ENCODE measurements around the gene C19orf47. TPM values are rescaled to one million over a fixed set of nuclear protein-coding genes. Genes with fewer than 3 reads are reported as not detected.

The C19orf47 gene
- total RNA-seq, 1 donor from 2014 or later: 13.4 TPM

GRCh38 chr19:40280608-40281221 is 67.5 kb downstream of the C19orf47 start:
- peak; percentile 63 for ATAC-seq

DNA sequence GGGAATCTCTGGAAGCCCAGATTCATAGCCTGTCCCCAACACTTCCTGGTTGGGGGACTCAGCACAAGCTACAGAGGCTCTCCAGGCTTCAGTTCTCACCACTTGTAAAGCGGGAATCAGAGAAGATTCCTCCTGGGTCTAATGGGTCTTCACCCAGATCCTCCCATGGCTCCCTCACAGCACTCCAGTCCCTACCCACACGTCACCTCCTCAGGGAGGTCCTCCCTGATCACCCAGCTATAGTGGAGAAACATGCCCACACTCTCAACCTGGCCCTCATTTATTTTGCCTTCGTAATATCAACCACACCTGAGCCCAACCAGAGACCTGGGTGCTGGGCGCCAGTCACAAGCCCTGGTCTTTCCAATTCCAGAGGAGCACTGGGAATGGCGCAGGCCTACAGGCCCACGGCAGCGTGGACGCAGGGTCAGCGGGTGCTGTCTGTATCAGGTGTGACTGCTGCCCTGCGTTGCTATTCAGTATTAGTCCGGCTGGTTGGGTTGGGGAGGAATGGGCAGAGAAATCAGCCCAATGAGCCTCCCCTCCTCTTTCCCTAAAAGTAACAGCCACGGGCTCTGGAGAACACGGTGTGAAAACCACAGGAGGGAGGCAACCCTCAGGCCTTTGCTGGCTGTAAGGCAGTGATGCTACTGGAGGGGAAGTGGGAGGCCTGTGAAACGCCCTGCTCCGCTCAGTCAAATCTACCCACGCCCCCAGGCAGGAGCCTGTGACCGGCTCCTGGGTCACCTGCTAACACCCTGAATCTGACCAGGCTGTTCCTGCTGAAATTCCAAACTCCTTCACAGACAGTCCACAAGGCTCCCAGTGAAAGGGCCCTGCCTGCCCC is 68.2 kb downstream of the C19orf47 start:
- no peak for ATAC-seq

- no peak for ATAC-seq
These were observed 69.1 kb downstream of the C19orf47 start for GRCh38 chr19:40279120-40279551.

DNA sequence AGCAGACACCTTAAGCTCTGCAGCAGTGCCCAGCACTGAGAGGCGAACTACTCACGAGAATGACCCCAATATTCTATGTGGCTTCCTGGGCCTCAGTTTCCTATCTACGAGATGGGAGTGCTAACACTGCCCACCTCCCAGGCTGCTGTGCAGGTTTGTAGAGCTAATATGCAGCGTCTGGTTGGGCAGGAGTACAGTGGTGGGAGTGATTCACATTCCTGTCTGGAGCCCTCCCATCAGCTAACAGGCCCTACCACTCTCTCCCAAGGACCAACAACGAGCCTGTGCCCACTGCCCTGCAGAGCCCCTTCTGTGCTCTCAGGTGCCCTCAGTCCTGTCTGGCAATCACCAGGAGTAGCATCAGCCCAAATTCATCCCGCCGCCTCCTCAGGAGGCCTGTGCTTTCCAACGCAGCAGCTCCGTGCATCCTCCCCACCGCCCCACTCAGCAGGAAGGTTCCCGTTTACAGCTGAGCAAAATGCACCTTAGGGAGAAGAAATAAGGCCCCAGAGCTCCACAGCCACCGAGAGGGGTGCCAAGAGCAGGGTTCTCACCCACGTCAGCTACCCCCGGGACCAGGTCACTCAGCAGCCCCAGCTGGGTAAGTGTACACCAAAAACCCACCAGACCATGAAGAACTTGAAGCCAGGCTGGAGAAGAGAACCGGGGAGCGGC is 69.7 kb downstream of the C19orf47 start:
- no peak for ATAC-seq

DNA sequence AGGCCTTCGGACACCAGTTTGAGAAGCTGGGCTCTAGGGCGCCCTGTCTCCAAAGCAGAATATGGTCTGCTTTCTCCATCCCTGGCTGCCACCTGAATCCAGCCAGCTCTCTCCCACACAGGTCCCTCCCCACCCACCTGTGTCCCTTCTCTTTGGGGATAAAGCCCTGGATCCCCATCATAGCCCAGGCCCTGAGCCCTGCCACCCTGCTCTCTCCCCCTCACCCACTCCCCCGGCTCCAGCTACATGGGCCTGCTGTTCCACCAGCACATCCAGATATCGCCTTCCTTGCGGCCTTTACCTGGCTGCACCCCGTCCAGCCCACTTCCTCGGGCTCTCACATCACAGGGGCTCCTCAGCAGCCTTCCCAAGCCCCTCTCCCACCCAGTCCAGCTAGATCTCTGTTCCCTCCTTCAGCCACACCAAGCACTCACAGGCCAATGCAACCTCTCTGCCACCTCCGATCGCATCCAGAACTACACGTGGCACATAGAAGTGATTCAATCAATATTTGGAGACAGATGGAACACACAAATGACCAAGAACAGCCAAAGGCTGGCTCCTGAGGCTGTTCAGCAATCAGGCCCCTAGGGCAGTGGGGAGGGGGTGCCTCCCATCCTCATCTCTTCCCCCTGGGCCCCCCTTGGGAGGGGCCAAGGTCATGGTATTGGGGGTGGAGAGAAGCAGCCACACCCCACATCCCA is 70.7 kb downstream of the C19orf47 start:
- ATAC-seq: no peak

DNA sequence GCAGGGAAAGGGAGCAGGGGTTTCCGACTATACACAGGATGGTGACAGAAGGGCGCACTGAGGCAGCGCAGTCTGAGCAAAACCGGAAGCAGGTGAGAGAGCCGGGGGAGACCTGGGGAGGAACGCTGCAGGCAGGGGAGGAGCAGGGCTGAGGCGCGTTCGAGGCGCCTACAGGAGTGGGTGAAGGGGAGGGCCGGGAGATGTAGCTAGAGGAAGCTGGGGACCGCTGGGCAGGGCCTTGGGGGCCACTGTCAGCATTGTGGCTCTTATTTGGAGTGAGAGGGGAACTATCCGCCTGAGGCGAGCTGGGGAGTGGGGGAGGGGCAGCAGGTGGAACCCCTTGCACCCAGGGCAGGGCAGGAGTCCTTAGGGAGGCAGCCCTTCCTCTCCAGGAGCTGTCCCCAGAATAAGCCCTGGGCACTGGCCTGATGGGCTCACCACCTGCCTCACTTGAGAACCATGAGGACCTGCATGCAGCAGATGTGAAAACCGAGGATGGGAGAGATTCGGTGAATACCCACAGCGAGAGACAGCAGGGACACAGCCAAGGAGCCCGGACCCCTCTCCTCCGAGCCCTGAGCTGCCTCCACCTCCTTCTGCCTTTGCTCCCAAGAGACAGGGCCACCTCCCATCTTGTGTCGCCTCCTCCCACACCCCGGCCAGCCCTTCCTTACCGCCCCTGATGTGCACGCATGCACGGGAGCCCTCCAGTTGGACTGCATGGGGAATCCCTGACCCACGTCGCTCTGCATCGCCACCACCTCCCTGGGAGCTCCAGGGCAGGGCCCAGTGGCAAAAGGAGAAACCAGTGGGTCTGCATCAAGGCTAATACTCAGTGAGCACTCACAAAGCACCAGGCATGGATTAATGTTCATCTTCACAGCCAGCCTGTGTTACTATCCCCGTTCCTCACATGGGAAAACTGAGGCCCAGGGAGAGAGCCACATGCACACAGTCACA is 73.3 kb downstream of the C19orf47 start:
- ATAC-seq: no peak

DNA sequence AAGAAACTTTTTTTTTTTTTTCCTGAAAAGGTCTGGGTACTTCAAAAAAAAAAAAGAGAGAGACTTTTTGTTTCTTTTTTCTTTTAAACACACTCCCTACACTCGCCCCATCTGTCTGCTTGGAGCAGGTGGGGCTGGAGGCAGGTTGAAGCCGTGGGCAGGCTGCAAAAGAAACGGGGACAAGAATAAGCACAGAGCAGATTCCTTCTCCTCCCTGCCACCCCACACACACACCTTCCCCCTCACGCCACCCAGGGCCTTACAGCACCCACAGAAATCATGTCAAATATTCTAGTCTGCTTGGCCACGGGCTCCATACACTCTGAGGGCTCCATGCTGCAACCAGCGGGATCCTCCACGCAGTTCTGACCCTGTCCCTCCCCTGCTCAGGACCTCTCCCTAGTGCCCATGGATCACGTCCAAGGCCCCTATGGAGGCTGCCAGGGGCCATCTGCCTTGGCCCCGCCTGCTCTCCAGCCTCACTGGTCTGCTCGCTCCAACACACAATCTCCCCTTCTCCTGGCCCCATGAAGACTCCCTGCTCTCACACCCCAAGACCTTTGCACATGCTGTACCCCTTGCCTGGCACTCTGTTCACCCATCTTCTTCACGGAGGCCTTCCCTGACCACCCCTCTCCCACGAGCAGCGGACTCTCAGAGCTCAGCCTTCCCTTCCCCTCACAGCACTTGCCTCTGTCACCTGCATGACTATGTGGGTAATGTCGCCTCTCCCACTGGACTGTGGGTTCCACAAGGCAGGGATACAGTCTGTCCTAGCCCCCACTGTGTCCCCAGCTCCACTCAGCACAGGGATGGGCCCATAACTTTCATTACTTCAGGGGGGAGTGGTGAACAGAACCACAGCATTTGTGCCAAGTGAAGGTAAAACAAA is 74.5 kb downstream of the C19orf47 start:
- ATAC-seq: no peak

GRCh38 chr19:40272261-40272660 is 75.9 kb downstream of the C19orf47 start:
- no peak for ATAC-seq

DNA sequence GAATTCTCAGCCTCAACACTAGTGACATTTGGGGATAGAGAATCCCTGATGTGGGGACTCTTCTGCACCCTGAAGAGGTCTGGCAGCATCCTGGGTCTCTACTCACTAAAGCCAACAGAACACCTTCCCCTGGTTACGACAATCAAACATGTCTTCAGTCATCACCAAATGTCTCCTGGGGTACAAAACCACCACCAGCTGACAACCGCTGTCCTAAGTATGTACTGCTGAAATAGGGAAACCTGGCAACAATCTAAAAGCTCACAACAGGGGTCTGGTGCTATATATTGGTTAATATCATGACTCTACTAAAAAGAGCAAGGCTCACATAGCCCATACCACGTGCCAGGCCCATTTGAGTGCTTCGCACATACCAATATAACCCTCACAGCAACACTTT is 76.5 kb downstream of the C19orf47 start:
- ATAC-seq: no peak

DNA sequence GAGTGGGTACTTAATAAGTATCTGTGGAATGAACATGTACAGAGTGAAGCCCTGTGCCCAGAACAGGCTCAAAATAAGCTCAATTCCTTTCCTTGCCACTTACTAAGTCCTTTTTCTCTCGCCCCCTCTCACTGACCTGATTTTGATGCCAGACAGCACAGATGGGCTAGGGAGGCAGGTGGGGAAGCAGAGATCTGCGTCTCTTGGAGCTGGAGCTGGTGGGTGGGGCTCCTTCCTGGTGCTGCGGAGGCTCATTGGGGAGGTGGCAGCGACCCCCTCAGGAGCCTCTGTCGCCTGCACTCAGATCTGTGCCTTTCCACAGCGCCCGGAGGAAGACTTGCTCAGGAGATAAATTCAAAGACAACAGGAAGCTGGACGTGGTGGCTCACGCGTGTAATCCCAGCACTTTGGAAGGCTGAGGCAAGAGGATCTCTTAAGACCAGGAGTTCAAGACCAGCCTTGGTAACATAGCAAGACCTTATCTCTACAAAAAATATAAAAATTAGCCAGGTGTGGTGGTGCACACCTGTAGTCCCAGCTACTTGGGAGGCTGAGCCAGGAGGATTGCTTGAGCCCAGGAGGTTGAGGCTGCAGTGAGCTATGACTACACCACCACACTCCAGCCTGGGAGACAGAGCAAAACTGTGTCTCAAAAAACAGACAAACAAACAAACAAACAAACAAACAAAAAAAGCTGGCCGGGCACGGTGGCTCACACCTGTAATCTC is 77.7 kb downstream of the C19orf47 start:
- no peak for ATAC-seq

Other genes with a start within 250 kb of the C19orf47 start
- gene MAP3K10, start 157.0 kb downstream of the C19orf47 start, total RNA-seq: 5.1 TPM
- gene TTC9B, start 130.0 kb downstream of the C19orf47 start, total RNA-seq: not detected
- gene CCNP, start 121.7 kb downstream of the C19orf47 start, total RNA-seq: not detected
- gene AKT2, start 63.1 kb downstream of the C19orf47 start, total RNA-seq: 96.0 TPM
- gene PLD3, start 298 bp upstream of the C19orf47 start, total RNA-seq: 55.4 TPM
- gene HIPK4, start 41.8 kb upstream of the C19orf47 start, total RNA-seq: not detected
- gene PRX, start 65.0 kb upstream of the C19orf47 start, total RNA-seq: 0.80 TPM
- gene SERTAD1, start 77.6 kb upstream of the C19orf47 start, total RNA-seq: 14.7 TPM
- 20.7 TPM for gene SERTAD3, start 95.9 kb upstream of the C19orf47 start, total RNA-seq
- 119 TPM for gene BLVRB, start 117.3 kb upstream of the C19orf47 start, total RNA-seq
- 0.20 TPM for gene SPTBN4, start 118.6 kb upstream of the C19orf47 start, total RNA-seq
- 42.8 TPM for gene SHKBP1, start 228.5 kb upstream of the C19orf47 start, total RNA-seq

All from esophagus mucosa (tissue), 1 donor.